ENCODE measurements around the gene ALPG. TPM values are rescaled to one million over a fixed set of nuclear protein-coding genes. Genes with fewer than 3 reads are reported as not detected.
"Not testable (repeated sequence)": the region's sequence is repeated elsewhere in the genome, so short reads cannot be mapped to it uniquely, and the experiment has no call there.

ALPG gene
- total RNA-seq, 1 donor from 2014 or later, result not detected

GRCh38 chr2:232444409-232445148, 37.9 kb downstream of the ALPG start:
- Histone ChIP-seq H3K27me3 (peaks cover 16% of the 10 kb centered on the region), H3K9me3 (ENCODE audit: low read depth) (no peaks in the 10 kb centered on the region), H3K27ac (no peak overlapping the region), H2AFZ (replicated peaks) (no peak overlapping the region), H3K4me1 (peaks cover 4% of the 10 kb centered on the region), H3K79me2 (ENCODE audit: low read depth) (no peaks in the 10 kb centered on the region), H4K20me1 (ENCODE audit: low read depth) (no peaks in the 10 kb centered on the region), H3K36me3 (no peaks in the 10 kb centered on the region), H3K9ac (no peak overlapping the region), H3K4me2 (no peak overlapping the region), H3F3A (ENCODE audit: low read depth) (no peaks in the 10 kb centered on the region), H3K4me3 (no peak overlapping the region)
- no peaks in the 10 kb centered on the region for H3K36me3 Mint-ChIP-seq
- H3K4me3 Mint-ChIP-seq, result no peak overlapping the region
- peak; percentile 50 for DNase-seq (ENCODE audit: low spot score)
- no peaks in the 10 kb centered on the region for H3K9me3 Mint-ChIP-seq
- no peak for TF ChIP-seq EZH2phosphoT487 (IDR thresholded peaks at IDR 0.05)
- TF ChIP-seq CTCF (IDR thresholded peaks at IDR 0.05), result peak; percentile 54
- peaks cover 11% of the 10 kb centered on the region for H3K27me3 Mint-ChIP-seq (ENCODE audit: insufficient read depth, low read depth)
- H3K4me1 Mint-ChIP-seq, result peaks cover 19% of the 10 kb centered on the region
- H3K27ac Mint-ChIP-seq, result no peak overlapping the region

- not testable (repeated sequence) for H3K36me3 Mint-ChIP-seq; H3K9me3 ChIP-seq (ENCODE audit: low read depth); H2AFZ ChIP-seq (replicated peaks); H3K9me3 Mint-ChIP-seq; H3K27ac ChIP-seq; H3K4me2 ChIP-seq; H3K4me3 ChIP-seq; H3K9ac ChIP-seq; H3K36me3 ChIP-seq; H3F3A ChIP-seq (ENCODE audit: low read depth); H3K4me1 ChIP-seq; H4K20me1 ChIP-seq (ENCODE audit: low read depth); H3K4me3 Mint-ChIP-seq; DNase-seq (ENCODE audit: low spot score); H3K27ac Mint-ChIP-seq; H3K79me2 ChIP-seq (ENCODE audit: low read depth)
- peaks cover 11% of the 10 kb centered on the region for H3K27me3 Mint-ChIP-seq (ENCODE audit: insufficient read depth, low read depth)
- peaks cover 19% of the 10 kb centered on the region for H3K4me1 Mint-ChIP-seq
- peaks cover 16% of the 10 kb centered on the region for H3K27me3 ChIP-seq
Observed at GRCh38 chr2:232445149-232445885, 38.7 kb downstream of the ALPG start.

- peaks cover 16% of the 10 kb centered on the region for H3K27me3 ChIP-seq
- not testable (repeated sequence) for H3K4me3 ChIP-seq; DNase-seq (ENCODE audit: low spot score); H3K79me2 ChIP-seq (ENCODE audit: low read depth); H3K36me3 Mint-ChIP-seq; H3F3A ChIP-seq (ENCODE audit: low read depth); H3K27me3 Mint-ChIP-seq (ENCODE audit: insufficient read depth, low read depth); H3K4me2 ChIP-seq; H3K27ac ChIP-seq; H2AFZ ChIP-seq (replicated peaks); H3K4me1 ChIP-seq; H3K36me3 ChIP-seq; H4K20me1 ChIP-seq (ENCODE audit: low read depth); H3K9me3 Mint-ChIP-seq; H3K27ac Mint-ChIP-seq; H3K9me3 ChIP-seq (ENCODE audit: low read depth); H3K4me3 Mint-ChIP-seq; H3K9ac ChIP-seq
- TF ChIP-seq CTCF (IDR thresholded peaks at IDR 0.05), result peak; percentile 39
- peaks cover 21% of the 10 kb centered on the region for H3K4me1 Mint-ChIP-seq
Observed at GRCh38 chr2:232446266-232446777, 39.7 kb downstream of the ALPG start.

- H3K27me3 ChIP-seq, result peaks cover 16% of the 10 kb centered on the region
- H3K4me2 ChIP-seq, result no peak overlapping the region
- H3K9ac ChIP-seq, result no peak overlapping the region
- TF ChIP-seq EZH2phosphoT487 (IDR thresholded peaks at IDR 0.05), result no peak
- no peak for TF ChIP-seq CTCF (IDR thresholded peaks at IDR 0.05)
- no peak for TF ChIP-seq EZH2 (IDR thresholded peaks at IDR 0.05)
- Mint-ChIP-seq H3K4me1 (peaks cover 24% of the 10 kb centered on the region), H3K4me3 (no peak overlapping the region), H3K9me3 (no peaks in the 10 kb centered on the region), H3K36me3 (no peaks in the 10 kb centered on the region), H3K27ac (no peak overlapping the region), H3K27me3 (ENCODE audit: insufficient read depth, low read depth) (peaks cover 8% of the 10 kb centered on the region)
- no peaks in the 10 kb centered on the region for H4K20me1 ChIP-seq (ENCODE audit: low read depth)
- no peaks in the 10 kb centered on the region for H3K79me2 ChIP-seq (ENCODE audit: low read depth)
- DNase-seq (ENCODE audit: low spot score), result no peak
- H3F3A ChIP-seq (ENCODE audit: low read depth), result no peaks in the 10 kb centered on the region
- H3K36me3 ChIP-seq, result no peaks in the 10 kb centered on the region
- no peak overlapping the region for H3K27ac ChIP-seq
- H3K9me3 ChIP-seq (ENCODE audit: low read depth), result no peaks in the 10 kb centered on the region
- no peak overlapping the region for H2AFZ ChIP-seq (replicated peaks)
- H3K4me3 ChIP-seq, result no peak overlapping the region
- H3K4me1 ChIP-seq, result peaks cover 4% of the 10 kb centered on the region
Observed at GRCh38 chr2:232447091-232447620, 40.5 kb downstream of the ALPG start.
